Left kidney (tissue), 2 donors: ENCODE measurements around the gene ISX. TPM values are rescaled to one million over a fixed set of nuclear protein-coding genes. Genes with fewer than 3 reads are reported as not detected.

Experiments used
- DNase-seq: peaks from one replicate; pipeline ENCODE4 v3.0.0-alpha.2; 2013
- polyA plus RNA-seq: library from polyadenylated mRNA; unstranded; fragments of 120-200 nt; gene quantifications from one replicate; pipeline ENCODE4 v1.2.1, GENCODE V29; 2013; ENCODE audit not compliant: insufficient read length

ISX gene
- polyA plus RNA-seq, 1 donor: 0.43 TPM

DNA sequence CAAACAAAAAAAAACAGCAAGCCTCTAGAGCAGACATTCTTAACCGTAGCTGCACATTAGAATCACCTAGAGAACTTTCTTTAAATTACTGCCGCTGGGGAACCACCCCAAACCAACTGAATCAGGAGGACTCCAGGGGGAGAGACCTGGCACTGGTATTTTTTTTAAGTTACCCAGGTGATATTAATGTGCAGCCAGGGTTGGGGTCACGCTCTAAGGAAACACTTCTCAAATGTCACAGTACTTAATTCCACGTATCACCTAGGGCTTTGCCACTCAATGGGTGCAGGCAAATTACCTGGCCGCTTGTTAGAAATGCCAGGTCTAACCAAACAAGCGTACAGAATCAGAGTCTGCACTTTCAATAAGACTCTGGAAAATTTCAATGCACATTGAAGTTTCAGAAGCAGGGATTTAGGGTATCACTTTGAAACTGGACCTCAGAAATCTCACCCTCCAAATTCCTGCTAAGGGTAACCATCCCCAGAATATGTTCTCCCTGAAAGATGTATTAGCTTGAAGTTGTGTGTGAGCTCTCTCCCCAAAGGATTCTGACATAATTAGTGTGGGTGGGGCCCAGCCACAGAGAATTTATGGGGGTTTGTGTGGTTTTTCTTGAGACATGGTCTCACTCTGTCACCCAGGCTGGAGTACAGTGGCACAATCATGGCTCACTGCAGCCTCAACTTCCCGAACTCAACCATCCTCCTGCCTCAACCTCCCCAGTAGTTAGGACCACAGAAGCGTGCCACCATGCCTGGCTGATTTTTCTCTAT, 12.7 kb upstream of the ISX start:
- no peak for DNase-seq

DNA sequence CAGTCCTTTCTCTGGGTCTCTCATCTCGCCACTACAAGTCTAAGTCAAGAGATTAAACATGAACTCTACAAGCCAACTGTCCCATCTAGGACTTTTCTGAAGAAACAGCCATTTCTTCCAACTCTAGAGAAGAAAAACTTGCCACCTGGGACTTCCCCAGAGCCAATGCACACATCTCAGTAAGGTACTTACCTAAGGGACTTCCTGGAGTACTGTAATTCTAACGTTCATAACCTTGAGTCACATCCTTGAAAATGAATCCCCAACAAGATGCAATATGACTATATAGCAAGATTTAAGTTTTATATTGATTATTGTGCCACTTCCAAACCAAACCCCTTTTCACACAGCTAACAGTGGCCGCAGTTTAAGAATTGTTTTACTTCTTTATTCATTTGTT, 11.9 kb upstream of the ISX start:
- no peak for DNase-seq

DNA sequence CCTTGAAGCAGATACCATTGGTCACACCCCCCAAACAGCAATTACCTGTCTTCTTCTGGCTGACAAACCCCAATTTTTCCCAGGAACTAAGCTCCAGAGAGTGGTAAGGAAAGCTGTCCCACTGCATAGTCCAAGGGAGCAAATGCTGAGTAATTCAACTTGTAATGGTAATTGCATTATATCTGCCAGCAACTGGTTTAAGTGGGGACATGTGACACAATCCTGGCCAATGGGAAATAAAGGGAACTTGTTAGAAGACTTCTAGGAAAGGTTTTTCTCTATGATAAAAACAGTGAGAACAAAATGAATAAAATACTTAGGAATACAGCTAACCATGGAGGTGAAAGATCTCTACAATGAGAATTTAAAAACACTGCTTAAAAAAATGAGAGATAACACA, 9.5 kb upstream of the ISX start:
- DNase-seq: no peak

DNA sequence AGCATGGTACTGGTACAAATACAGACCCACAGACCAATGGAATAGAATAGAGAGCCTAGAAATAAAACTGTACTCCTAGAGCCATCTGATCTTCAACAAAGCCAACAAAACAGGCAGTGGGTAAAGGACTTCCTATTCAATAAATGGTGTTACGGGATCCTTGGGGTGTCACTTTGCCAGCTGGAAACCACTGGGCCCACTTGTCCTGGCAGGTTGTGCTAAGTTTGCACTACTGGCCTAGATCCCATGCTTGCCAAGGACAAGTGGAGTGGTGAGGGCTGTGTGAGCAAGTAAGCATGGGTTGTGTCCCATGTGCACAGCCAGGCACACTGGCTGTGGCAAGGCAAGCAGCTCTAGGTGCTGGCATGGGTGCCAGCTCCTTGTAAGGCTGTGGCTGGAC, 8.8 kb upstream of the ISX start:
- DNase-seq: no peak

DNA sequence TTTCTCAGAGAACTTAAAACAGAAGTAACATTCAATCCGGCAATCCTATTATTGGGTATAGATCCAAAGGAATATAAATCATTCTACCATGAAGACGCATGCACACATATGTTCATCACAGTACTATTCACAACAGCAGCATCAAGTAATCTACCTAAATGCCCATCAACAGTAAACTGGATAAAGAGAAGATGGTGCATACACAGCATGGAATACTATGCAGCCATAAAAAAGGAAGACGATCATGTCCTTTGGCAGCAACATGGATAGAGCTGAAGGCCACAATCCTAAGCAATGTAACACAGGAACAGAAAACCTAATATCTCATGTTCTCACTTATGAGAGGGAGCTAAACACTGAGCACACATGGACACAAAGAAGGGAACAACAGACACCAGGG, 6.3 kb upstream of the ISX start:
- DNase-seq: no peak

DNA sequence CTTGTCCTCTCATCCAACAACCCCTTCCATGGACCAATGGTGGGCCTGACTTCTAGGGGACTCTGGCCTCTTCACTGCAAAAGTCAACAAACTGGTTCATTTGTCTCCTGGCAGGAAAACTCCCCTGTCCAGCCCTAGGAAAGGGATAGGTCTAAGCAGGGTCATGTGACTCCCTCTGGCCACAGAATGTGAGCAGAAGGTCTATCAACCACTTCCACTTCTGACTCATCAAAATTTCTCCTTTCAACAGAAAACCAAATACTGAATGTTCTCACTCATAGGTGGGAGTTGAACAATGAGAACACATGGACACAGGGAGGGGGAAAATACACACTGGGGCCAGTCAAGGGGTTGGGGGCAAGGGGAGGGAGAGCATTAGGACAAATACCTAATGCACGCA, 1.3 kb upstream of the ISX start:
- DNase-seq: no peak

DNA sequence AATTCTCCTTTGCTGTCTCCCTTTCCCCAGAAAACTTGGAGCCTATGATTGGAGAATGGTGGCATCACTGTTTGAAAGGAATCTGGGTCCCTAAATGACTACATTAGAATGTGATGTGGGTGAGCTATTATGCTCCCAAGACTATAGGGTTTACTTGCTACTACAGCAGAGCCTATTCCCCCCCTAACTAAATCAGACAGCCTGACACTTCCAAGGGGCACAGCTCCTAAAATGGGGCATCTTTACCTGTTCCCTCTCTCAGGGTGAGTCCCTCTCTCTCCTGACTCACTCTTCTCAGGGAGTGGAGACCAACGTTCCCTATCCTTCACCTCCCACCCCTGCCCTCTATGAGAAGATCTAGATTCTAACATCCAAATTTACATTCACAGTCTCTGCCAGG, 775 bp upstream of the ISX start:
- no peak for DNase-seq

DNA sequence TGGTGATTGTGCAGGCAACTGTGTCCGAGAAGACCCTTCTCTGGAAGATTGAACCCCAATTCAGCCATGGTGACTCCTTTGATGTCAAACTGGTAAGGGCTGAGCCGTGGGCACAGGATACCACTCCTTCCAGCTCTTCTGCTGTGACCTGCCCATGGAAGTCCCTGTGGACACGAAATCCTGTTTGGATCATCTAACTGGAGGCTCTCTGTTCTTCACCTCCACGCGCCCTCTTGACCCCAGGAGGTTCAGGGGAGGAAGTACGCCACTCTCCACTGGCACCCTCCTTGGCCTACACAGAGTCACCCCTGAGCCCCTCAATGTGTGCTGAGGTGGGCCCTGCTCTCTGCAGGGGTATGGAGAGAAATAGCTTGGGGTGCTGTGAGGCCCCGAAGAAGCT, 810 bp downstream of the ISX start:
- no peak for DNase-seq

DNA sequence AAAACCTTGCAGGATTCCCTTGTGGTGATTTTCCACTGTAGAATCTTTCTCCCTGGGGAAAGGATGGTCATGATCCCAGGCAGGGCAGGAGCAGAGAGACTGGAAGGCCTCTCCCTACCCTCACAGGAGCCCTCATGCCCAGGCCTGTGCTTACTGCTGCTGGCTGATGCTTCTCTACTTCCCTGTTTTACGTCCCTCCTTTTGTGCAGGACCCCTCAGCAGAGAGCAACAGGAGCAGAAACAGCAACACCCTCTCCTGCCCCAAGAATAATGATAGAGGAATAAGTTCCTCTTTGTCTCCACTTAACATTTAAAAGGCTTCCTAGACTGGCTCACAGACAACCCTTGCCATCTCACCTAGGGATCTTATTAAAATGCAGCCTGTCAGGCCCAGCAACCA, 3.6 kb downstream of the ISX start:
- no peak for DNase-seq

DNA sequence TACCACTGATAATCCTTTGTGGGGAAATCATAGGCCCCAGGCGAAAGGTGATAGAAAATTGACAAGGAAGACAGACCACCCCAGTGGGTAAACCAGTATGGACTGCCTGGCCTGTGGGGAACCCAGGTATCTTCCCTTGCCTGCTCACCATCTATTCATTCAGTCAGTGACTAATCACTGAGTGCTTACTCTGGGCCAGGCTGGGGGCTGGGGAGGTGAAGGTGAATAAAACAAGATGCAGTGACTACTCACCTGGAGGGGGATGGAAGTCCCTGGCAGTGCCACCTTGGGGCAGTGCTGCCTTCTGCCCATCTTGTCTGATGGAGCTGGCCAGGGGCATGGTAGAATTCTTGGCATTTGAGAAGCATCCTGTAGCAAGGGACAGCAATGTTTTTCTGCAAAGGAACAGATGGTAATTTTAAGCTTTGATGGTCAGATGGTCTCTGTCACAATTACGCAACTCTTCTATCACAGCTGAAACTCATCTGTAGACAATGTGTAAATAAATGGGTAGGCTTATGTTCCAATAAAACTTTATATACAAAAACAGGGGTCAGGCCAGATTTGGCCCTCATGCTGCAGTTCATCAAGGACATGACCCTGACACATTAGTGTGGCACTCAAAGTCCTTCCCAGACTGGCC, 4.6 kb downstream of the ISX start:
- no peak for DNase-seq

DNA sequence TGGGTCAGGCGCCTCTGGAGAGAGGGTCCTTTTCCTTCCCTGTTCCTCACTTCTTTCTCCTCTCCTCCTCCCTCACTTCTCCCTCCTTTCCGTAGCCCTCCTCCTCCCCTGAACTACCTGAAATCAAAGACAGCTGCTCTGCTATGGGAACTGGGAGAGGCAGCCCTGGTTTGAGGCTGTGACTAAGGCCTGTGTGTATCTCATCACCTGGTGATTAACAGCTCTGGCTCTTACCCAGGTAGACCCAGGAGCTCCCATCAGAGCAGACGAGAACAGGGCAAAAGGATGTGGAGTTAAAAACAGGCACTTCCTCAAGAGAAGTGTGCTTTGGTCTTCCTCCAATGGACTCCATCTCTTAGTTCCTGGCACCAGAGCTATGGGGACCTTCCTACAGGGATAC, 5.8 kb downstream of the ISX start:
- DNase-seq: no peak

DNA sequence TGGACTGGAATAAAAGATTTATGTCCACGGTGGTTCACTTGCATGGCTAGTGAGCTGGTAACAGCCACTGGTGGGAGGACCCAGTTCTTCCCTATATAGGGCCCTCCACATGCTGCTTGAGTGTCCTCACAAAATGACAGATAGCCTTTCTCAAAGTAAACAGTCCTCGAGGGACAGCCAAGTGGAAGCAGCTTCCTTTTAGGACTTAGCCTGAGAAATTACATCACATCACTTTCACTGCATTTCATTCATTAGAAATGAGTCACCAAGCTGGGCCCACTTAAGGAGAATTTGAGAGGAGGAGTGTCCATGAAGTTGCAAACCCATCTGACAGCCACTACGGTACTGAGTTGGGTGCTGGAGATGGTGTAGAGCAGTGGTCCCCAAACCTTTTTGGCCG, 7.0 kb downstream of the ISX start:
- no peak for DNase-seq

DNA sequence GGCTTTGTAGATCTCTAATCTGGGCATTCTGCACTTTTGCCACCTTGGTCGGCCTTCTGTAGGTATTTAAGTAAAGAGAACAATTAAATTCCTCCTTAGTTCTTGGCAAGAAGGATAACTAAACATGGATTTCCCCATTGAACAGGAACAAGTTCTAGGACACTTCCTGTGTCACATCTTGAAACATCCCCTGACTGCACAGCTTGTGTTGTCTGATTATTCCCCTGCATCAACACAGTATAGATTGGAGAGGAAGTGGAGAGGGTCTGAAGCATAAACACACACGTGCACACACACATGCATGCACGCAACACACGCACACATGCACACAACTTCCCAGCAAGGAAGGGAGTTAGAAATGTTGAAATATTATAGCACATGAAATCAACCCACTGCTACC, 8.6 kb downstream of the ISX start:
- DNase-seq: no peak

DNA sequence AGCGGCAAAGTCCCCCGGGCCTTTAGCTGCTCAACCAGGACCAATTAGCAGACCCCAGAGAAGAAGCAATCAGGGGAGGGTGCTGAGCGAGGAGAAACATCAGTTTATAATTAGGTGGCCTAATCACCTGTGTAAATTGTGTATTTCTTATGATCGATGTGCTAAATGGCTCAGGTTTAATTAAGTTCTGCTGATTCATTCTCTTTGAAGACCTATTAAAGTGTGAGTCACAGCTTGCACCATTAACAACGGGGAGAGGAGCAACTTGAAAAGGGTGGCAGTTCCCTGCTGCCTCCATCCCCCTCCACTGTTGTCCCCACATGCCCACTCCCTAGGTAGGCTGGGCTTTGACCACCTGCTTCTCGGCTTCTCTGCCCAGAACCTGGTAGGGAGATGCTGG, 10.7 kb downstream of the ISX start:
- no peak for DNase-seq

DNA sequence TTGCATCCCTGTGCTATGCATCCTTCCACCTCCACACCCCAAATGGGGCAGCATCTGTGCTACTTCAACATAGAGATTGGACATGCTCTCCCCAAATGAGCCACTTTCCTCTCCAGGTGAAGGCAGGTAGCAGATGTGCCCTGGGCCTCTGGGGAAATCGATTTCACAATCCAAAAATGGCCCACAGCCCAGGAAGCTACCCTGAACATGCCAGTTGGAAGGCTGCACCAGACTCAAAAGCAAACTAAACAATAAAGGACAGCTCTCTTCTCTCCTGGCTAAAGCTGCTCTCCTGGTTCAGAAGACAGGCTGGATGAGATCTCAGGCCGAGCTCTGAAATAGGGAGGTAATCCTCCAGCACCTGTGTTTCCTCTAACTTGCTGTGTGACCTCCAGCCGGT, 19.7 kb downstream of the ISX start:
- DNase-seq: no peak

DNA sequence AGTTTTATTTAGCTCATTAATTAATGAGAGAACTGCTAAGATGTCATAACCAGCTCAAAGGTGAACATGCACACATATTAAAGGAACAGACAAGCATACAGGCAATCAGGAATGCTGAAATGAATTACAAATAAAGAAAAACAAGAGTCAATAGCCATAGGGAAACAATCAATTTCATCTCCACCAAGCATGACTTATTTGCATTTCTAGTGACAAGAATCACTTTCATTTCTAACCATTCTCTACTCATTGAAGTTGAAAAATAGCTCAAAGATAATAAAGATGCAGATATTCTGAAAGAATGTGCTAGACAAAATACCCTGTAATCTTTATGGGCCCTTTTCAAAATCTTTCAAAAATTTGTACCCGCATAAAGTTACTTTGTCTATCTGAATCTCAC, 23.2 kb downstream of the ISX start:
- no peak for DNase-seq

DNA sequence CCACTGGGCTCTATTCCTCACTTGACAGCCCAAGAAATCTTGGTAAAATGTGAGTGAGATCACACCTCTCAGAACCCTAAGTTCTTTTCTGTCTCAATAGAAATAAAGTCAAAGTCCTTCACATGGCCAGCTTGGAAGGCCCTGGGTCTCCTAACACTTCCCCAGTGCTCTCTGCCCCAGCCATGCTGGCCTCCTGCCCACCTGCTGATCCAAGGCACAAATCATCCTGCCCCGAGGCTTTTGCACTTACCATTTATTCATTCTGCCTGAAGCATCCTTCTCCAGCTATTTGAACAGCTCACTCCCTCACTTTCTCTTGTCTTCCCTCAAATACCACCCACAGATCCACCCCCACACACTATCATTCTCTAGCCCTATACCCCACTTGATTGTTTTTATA, 26.4 kb downstream of the ISX start:
- no peak for DNase-seq

DNA sequence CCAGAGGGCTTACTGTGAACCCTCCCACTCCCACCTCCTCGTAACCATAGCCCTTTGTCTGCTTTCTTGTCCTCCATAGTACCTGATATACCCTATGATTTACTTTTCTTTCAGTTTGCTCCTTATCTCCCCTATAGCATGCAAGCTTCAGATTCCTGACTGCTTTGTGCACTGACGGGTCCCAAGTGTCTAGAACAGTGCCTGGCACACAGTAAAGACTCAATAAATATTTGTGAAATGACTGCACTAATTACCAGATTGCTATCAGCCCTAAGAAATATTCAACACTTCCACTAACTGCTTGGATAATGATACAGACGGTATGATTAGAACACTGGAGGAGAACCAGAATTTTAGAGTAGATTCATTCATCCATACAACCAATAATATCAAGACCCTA, 33.0 kb downstream of the ISX start:
- no peak for DNase-seq

DNA sequence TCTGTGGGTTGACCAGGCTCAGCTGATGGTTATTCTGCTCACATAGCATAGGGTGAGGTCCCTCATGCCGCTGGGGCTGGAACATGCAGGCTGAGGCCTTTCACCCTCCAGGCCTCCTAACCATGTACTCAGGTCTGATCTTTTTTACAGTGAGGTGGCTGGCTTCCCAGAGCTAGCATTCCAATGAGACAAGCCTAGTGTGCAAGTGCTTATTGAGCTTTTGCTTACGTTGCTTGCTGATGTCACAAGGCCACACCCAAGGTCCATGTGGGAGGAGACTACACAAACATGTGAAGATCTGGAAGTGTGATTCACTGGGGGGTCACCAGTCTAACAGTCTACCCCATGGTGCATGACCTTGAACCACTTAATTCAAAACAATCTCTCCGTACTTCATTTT, 33.9 kb downstream of the ISX start:
- DNase-seq: no peak

DNA sequence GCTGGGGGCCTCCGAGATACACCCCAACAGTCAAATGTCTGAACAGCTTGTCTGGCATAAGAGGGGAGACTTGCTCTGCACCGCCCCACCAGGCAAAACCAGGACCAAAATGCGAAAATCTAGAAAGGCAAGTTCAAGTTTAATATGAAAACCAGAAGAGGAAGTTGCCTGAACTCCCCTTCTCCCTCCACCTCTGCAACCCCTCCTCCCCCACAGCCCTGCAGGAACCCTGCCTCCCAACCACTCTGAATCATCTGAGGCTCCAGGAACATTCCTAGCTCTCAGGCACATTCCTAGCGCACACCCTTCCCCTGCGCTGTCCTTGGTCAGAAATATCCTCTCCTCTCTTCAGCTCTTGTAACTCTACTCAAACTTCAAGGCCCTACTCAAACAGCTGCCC, 36.7 kb downstream of the ISX start:
- peak; percentile 39 for DNase-seq

DNA sequence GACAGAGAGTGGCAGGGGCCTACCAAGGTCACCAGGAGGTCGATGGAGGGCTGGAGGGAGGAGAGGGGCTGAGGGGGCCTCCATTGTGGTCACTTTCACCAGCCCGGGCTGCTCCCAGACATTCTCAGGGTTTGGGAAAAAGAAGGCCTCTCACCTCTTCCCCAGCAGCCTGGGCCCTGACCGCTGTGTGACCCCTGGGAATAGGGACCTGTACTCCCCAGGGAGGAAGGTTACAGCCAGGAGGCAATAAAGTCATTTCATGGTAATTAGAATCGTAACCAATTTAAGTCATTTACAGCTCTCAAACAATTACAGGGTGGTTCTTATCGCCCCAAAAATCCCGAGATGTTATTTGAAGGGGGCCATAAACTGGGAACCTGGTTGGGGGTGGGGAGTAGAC, 37.8 kb downstream of the ISX start:
- no peak for DNase-seq

DNA sequence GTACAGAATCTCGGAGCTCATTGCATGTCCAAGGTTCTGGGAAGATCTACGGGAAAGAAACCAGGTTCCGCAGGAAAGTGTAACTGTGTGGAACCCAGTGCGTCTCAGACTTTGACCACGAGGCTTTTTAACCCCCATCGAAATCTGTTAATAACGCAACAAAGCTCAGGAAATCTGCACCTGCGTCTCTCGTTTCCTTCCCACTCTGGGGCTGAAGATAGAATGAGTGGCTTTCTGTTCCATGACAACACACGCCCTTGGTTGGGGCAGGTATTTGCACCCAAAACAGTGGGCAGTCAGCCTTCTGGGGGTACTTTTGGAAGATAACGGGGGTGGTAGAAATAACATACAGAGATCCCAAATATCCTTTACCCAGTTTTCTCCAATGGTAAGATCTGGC, 38.5 kb downstream of the ISX start:
- DNase-seq: no peak

DNA sequence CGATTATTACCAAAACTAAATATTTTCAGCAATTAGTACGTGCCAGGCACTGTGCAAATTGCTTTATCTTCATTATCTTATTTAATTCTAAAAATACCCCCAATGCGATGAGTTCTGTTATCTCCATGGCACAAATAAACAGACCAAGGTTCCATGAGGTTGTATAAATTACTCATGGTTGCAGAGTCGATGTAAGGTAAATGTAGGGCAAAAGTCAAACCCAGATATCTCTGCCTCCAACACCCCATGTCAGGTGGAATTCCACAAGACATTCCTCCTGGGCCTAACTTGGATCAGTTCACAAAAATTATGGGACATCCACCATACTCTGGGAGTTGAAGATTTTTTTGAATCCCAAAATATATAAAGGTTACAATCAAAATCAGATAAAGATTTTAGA, 43.7 kb downstream of the ISX start:
- no peak for DNase-seq

DNA sequence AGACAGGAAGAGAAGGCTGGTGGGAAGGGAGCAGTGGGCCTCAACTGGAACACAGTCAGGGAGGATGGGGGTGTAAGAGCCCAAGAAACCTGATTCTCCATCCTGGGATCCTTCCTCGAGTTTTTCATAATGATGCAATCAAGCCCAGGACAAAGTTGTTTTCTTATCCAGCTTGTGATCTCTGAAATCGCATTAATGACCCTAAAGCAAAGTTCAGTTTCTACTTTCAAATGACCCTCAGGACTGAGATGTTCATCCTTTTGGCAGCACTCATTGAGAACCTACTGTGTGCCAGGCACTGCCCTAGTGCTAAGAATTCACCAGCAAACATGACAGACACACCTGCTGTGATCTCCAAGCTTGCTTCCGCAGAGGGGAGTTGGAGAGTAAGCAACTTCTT, 45.3 kb downstream of the ISX start:
- no peak for DNase-seq
